Breast epithelium (tissue), 3 donors: Measurements from ENCODE around the gene TPK1.

Source experiments
- POLR2A ChIP-seq: fragments of 450-650 bp; IDR thresholded peaks from one replicate; pipeline ENCODE4 v1.6.1; 2016; ENCODE audit warnings: antibody characterized with exemption, mild to moderate bottlenecking, moderate library complexity
- TF ChIP-seq, protein P1 (sequence below), 3 donors: fragments of 450-650 bp; IDR thresholded peaks; one replicate each; pipeline ENCODE4 v1.5.1; 2016 to 2017; ENCODE audit warnings: antibody characterized with exemption in 3 of 3, mild to moderate bottlenecking in 3 of 3, moderate library complexity in 3 of 3

DNA sequence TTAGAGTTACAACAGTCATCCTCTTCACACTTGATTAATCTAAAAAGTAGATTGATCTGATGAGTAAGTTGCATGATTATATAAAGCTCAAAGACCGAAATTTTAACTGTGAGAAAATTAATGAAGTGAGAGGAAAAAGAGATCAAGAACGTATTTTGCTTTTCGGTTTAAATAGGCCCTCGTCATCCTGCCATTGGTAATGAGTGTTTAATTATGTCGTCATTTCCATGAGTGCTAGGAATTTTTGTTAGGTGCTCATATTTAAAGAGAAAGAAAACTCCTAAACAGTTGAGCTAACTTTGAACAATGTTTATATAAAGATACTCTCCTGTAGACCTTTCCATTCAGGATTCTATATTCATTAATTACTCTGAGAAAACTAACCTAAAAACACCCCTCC, 159.4 kb downstream of the TPK1 start:
- TF ChIP-seq, protein P1, sequence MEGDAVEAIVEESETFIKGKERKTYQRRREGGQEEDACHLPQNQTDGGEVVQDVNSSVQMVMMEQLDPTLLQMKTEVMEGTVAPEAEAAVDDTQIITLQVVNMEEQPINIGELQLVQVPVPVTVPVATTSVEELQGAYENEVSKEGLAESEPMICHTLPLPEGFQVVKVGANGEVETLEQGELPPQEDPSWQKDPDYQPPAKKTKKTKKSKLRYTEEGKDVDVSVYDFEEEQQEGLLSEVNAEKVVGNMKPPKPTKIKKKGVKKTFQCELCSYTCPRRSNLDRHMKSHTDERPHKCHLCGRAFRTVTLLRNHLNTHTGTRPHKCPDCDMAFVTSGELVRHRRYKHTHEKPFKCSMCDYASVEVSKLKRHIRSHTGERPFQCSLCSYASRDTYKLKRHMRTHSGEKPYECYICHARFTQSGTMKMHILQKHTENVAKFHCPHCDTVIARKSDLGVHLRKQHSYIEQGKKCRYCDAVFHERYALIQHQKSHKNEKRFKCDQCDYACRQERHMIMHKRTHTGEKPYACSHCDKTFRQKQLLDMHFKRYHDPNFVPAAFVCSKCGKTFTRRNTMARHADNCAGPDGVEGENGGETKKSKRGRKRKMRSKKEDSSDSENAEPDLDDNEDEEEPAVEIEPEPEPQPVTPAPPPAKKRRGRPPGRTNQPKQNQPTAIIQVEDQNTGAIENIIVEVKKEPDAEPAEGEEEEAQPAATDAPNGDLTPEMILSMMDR (IDR thresholded peaks at IDR 0.05) = no peak
- TF ChIP-seq POLR2A = no peak
